Activated B cell treated with CpG ODN at 0.5 μM for 24 hours (primary cell): Measurements from ENCODE around the gene PLAC8. TPM values are rescaled to one million over a fixed set of nuclear protein-coding genes. Genes with fewer than 3 reads are reported as not detected.

Source experiments
- ATAC-seq: fragments of 200-7000 bp; cut with Tn5 transposase; one replicate; pipeline ENCODE4 v1.10.0; 2021; ENCODE audit warnings: low read depth, mild to moderate bottlenecking, moderate library complexity
- CTCF ChIA-PET: fragments of 350-600 bp; sonication (Branson Sonifier 250); formaldehyde crosslinking; loops from one replicate; lab custom pipeline; 2021; ENCODE audit warnings: antibody characterized with exemption; lab: Charles Lee
- POLR2A ChIA-PET: fragments of 350-600 bp; sonication (Branson Sonifier 250); formaldehyde crosslinking; loops from one replicate; lab custom pipeline; 2021; ENCODE audit warnings: antibody characterized with exemption; lab: Charles Lee
- DNase-seq: peaks from one replicate; pipeline ENCODE4 v3.0.0; 2022
- H3K27ac Mint-ChIP-seq: one replicate; pipeline ENCODE4 v1.8.0; 2020; ENCODE audit warnings: mixed read lengths
- H3K27me3 Mint-ChIP-seq: one replicate; pipeline ENCODE4 v1.8.0; 2021; ENCODE audit warnings: mixed read lengths
- H3K36me3 Mint-ChIP-seq: one replicate; pipeline ENCODE4 v1.8.0; 2021; ENCODE audit warnings: low read depth, mixed read lengths
- H3K4me1 Mint-ChIP-seq: one replicate; pipeline ENCODE4 v1.8.0; 2021; ENCODE audit warnings: mixed read lengths
- H3K4me3 Mint-ChIP-seq: one replicate; pipeline ENCODE4 v1.8.0; 2020; ENCODE audit warnings: mild to moderate bottlenecking, mixed read lengths
- H3K9me3 Mint-ChIP-seq: one replicate; pipeline ENCODE4 v1.8.0; 2020; ENCODE audit warnings: mixed read lengths
- intact Hi-C: fragments of 100-400 bp; cut with micrococcal nuclease; formaldehyde crosslinking; loops from one replicate; pipeline ENCODE4 v1.15.1; 2024
- total RNA-seq: library from RNA; stranded (reverse); gene quantifications from 2 replicates; pipeline ENCODE4 v1.2.3, GENCODE V29; 2022
- TF ChIP-seq, protein P1 (sequence below): fragments of 200-600 bp; IDR thresholded peaks from one replicate; pipeline ENCODE4 v1.8.0; 2022; ENCODE audit warnings: antibody characterized with exemption, mild to moderate bottlenecking

Gene PLAC8
- total RNA-seq, 1 donor from 2014 or later: 142 TPM

DNA sequence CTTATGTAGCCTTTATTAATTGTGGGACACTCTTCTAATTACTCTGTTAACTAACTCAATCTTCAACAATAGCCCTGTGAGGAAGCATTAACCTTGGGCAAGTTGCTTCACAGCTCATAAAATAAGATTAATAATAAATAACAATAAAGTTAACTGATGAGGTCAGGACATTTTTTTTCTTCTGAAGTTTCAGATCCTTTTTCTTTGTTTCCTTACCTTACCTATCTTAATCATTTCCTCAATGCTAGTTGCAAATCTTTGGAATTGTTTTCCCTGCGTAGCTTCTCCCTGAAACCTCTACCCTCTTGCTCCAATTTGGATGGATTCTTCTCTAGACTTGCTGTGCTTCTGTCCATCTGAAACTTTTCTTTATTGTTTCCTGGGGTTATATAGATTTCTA lies 17.5 kb upstream of the PLAC8 start:
- POLR2A ChIA-PET: interaction anchor here (0.5 to 2.3 kb wide), 7 partner anchors 12 to 86 kb away, joined by 3 to 19 read pairs (median 3); partner anchors contain the start of gene PLAC8
- intact Hi-C loops: loop anchor here (1.0 kb wide), 2 partner anchors 8 to 13 kb away; no protein-coding TSS in a partner anchor
- H3K9me3 Mint-ChIP-seq: peaks cover 12% of the 10 kb centered on the region
- TF ChIP-seq, protein P1, sequence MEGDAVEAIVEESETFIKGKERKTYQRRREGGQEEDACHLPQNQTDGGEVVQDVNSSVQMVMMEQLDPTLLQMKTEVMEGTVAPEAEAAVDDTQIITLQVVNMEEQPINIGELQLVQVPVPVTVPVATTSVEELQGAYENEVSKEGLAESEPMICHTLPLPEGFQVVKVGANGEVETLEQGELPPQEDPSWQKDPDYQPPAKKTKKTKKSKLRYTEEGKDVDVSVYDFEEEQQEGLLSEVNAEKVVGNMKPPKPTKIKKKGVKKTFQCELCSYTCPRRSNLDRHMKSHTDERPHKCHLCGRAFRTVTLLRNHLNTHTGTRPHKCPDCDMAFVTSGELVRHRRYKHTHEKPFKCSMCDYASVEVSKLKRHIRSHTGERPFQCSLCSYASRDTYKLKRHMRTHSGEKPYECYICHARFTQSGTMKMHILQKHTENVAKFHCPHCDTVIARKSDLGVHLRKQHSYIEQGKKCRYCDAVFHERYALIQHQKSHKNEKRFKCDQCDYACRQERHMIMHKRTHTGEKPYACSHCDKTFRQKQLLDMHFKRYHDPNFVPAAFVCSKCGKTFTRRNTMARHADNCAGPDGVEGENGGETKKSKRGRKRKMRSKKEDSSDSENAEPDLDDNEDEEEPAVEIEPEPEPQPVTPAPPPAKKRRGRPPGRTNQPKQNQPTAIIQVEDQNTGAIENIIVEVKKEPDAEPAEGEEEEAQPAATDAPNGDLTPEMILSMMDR: no peak
- CTCF ChIA-PET: interaction anchor here (1.0 to 1.3 kb wide), 2 partner anchors 22 to 128 kb away, joined by 3 to 4 read pairs; no protein-coding TSS in a partner anchor
- DNase-seq (no peak), ATAC-seq (peak; percentile 10)
- no peak overlapping the region for H3K4me3 Mint-ChIP-seq
- H3K4me1 Mint-ChIP-seq: peaks cover 39% of the 10 kb centered on the region
- no peaks in the 10 kb centered on the region for H3K36me3 Mint-ChIP-seq
- no peaks in the 10 kb centered on the region for H3K27me3 Mint-ChIP-seq
- peak overlapping the region; percentile 33 for H3K27ac Mint-ChIP-seq

DNA sequence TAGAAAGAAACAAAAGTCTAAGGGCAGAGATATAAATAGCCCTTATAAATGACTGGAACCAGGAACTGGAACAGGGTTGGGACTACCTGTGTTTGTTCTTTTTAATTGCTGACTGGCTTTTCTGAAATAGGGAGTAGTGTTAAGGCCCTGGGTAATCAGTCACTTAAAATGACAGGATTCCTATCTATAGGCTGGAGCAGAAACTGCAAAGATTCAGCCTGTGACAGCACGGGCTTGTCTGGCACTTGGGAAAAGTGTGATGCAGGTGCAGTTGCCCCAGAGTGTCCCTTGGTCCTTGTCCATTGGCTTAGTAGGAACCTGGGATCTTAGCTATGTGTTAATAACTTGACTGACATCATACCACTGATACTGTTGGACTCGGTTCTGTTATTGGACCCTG lies 14.7 kb upstream of the PLAC8 start:
- POLR2A ChIA-PET: interaction anchor here (0.6 kb wide), 1 partner anchor 19 kb away, joined by 3 read pairs; no protein-coding TSS in a partner anchor
- no peaks in the 10 kb centered on the region for H3K36me3 Mint-ChIP-seq

GRCh38 chr4:83128240-83128929 lies 13.9 kb upstream of the PLAC8 start:
- intact Hi-C loops: no loop called here
- H3K4me3 Mint-ChIP-seq: no peak overlapping the region
- peaks cover 58% of the 10 kb centered on the region for H3K4me1 Mint-ChIP-seq
- POLR2A ChIA-PET: no interaction called here
- no peak overlapping the region for H3K27ac Mint-ChIP-seq
- peaks cover under 1% of the 10 kb centered on the region for H3K9me3 Mint-ChIP-seq
- no peaks in the 10 kb centered on the region for H3K27me3 Mint-ChIP-seq
- TF ChIP-seq, protein P1: no peak
- no peaks in the 10 kb centered on the region for H3K36me3 Mint-ChIP-seq
- no peak for DNase-seq
- CTCF ChIA-PET: no interaction called here
- no peak for ATAC-seq

More for the DNA sequence above, 14.7 kb upstream of the PLAC8 start:
- CTCF ChIA-PET: no interaction called here
- intact Hi-C loops: no loop called here
- TF ChIP-seq, protein P1: no peak
- no peak for DNase-seq
- no peak overlapping the region for H3K4me3 Mint-ChIP-seq
- peaks cover 52% of the 10 kb centered on the region for H3K4me1 Mint-ChIP-seq
- H3K27ac Mint-ChIP-seq: no peak overlapping the region
- H3K9me3 Mint-ChIP-seq: peaks cover 4% of the 10 kb centered on the region
- no peaks in the 10 kb centered on the region for H3K27me3 Mint-ChIP-seq
- ATAC-seq: no peak

GRCh38 chr4:83125738-83126141 lies 11.2 kb upstream of the PLAC8 start:
- intact Hi-C loops: loop anchor here (2.0 kb wide), 1 partner anchor 13 kb away; no protein-coding TSS in a partner anchor
- CTCF ChIA-PET: interaction anchor here (1.1 to 1.2 kb wide), 2 partner anchors 13 to 17 kb away, joined by 3 to 4 read pairs; no protein-coding TSS in a partner anchor
- H3K36me3 Mint-ChIP-seq: no peaks in the 10 kb centered on the region
- no peak for ATAC-seq
- DNase-seq: no peak
- H3K4me1 Mint-ChIP-seq: peaks cover 47% of the 10 kb centered on the region
- POLR2A ChIA-PET: interaction anchor here (0.7 to 4.3 kb wide), 8 partner anchors 12 to 86 kb away, joined by 3 to 63 read pairs (median 4); partner anchors contain the start of gene PLAC8
- no peak overlapping the region for H3K4me3 Mint-ChIP-seq
- TF ChIP-seq, protein P1: no peak
- no peaks in the 10 kb centered on the region for H3K9me3 Mint-ChIP-seq
- peak overlapping the region; percentile 62 for H3K27ac Mint-ChIP-seq
- no peaks in the 10 kb centered on the region for H3K27me3 Mint-ChIP-seq
